ENCODE results near the gene OSGIN1. TPM values are rescaled to one million over a fixed set of nuclear protein-coding genes. Genes with fewer than 3 reads are reported as not detected.
A peak's percentile ranks its signal among the peaks of the same experiment; 100 is the strongest.

The OSGIN1 gene
- total RNA-seq, result 1.1 and 1.8 TPM in 2 replicates

- no peaks in the 10 kb centered on the region for H3K27me3 ChIP-seq (ENCODE audit: control insufficient read depth, insufficient read depth, low read length)
- H3K36me3 ChIP-seq (ENCODE audit: control insufficient read depth, insufficient read depth, low read length), result peaks cover 3% of the 10 kb centered on the region
- peak; percentile 83 for DNase-seq (ENCODE audit: low read depth)
- peak within 1 kb of the TSS; percentile 62 for H3K4me3 ChIP-seq (ENCODE audit: low read depth, low read length)
- TF ChIP-seq CTCF (IDR thresholded peaks at IDR 0.05; ENCODE audit: insufficient read depth, low read length, severe bottlenecking), result no peak
- FAIRE-seq, result no peak
These were observed at the start of gene OSGIN1 for GRCh38 chr16:83952940-83953795. OSGIN1 (plus strand) TSS chr16:83953240; CDS start chr16:83957672, 4,432 bp downstream.

GRCh38 chr16:83903751-83904150 lies 49.3 kb upstream of the OSGIN1 start:
- DNase-seq (ENCODE audit: low read depth), result no peak
- FAIRE-seq, result no peak
- Histone ChIP-seq H3K4me3 (ENCODE audit: low read depth, low read length) (no peak overlapping the region), H3K36me3 (ENCODE audit: control insufficient read depth, insufficient read depth, low read length) (no peaks in the 10 kb centered on the region), H3K27me3 (ENCODE audit: control insufficient read depth, insufficient read depth, low read length) (no peaks in the 10 kb centered on the region)
- TF ChIP-seq CTCF (IDR thresholded peaks at IDR 0.05; ENCODE audit: insufficient read depth, low read length, severe bottlenecking), result no peak

- no peak overlapping the region for H3K4me3 ChIP-seq (ENCODE audit: low read depth, low read length)
- H3K36me3 ChIP-seq (ENCODE audit: control insufficient read depth, insufficient read depth, low read length), result peaks cover 1% of the 10 kb centered on the region
- H3K27me3 ChIP-seq (ENCODE audit: control insufficient read depth, insufficient read depth, low read length), result no peaks in the 10 kb centered on the region
- FAIRE-seq (no peak), DNase-seq (ENCODE audit: low read depth) (no peak)
- no peak for TF ChIP-seq CTCF (IDR thresholded peaks at IDR 0.05; ENCODE audit: insufficient read depth, low read length, severe bottlenecking)
These were observed 46.4 kb upstream of the OSGIN1 start for GRCh38 chr16:83906683-83907082.

GRCh38 chr16:83907111-83907510 lies 45.9 kb upstream of the OSGIN1 start:
- no peaks in the 10 kb centered on the region for H3K27me3 ChIP-seq (ENCODE audit: control insufficient read depth, insufficient read depth, low read length)
- TF ChIP-seq CTCF (IDR thresholded peaks at IDR 0.05; ENCODE audit: insufficient read depth, low read length, severe bottlenecking), result no peak
- H3K4me3 ChIP-seq (ENCODE audit: low read depth, low read length), result no peak overlapping the region
- H3K36me3 ChIP-seq (ENCODE audit: control insufficient read depth, insufficient read depth, low read length), result peaks cover 3% of the 10 kb centered on the region
- FAIRE-seq, result no peak
- no peak for DNase-seq (ENCODE audit: low read depth)

- TF ChIP-seq CTCF (IDR thresholded peaks at IDR 0.05; ENCODE audit: insufficient read depth, low read length, severe bottlenecking), result no peak
- DNase-seq (ENCODE audit: low read depth) (no peak), FAIRE-seq (no peak)
- Histone ChIP-seq H3K27me3 (ENCODE audit: control insufficient read depth, insufficient read depth, low read length) (no peaks in the 10 kb centered on the region), H3K36me3 (ENCODE audit: control insufficient read depth, insufficient read depth, low read length) (peaks cover 5% of the 10 kb centered on the region), H3K4me3 (ENCODE audit: low read depth, low read length) (no peak overlapping the region)
These were observed 45.3 kb upstream of the OSGIN1 start for GRCh38 chr16:83907631-83908250.

Measured in bronchial epithelial cell (primary cell).